ENCODE measurements around the gene STPG1.

The STPG1 gene

GRCh38 chr1:24349891-24350290 is 63.7 kb downstream of the STPG1 start (continued):
- no peak for TF ChIP-seq AEBP2 (tag by site-specific recombination; IDR thresholded peaks at IDR 0.05; ENCODE audit: borderline replicate concordance)
- no peak for TF ChIP-seq HOXC10 (CRISPR knock-in tag; IDR thresholded peaks at IDR 0.05)
- TF ChIP-seq ZNF792 (tag by site-specific recombination; IDR thresholded peaks at IDR 0.05): no peak
- no peak for TF ChIP-seq ZNF394 (tag by site-specific recombination; IDR thresholded peaks at IDR 0.05; ENCODE audit: borderline replicate concordance)
- no peak for TF ChIP-seq HOXD13 (CRISPR knock-in tag; IDR thresholded peaks at IDR 0.05; ENCODE audit: borderline replicate concordance)
- no peak for TF ChIP-seq ZNF514 (tag by site-specific recombination; IDR thresholded peaks at IDR 0.05)
- TF ChIP-seq PATZ1 (tag by site-specific recombination; IDR thresholded peaks at IDR 0.05): no peak
- TF ChIP-seq ZNF544 (tag by site-specific recombination; IDR thresholded peaks at IDR 0.05): no peak
- TF ChIP-seq KLF17 (tag by site-specific recombination; IDR thresholded peaks at IDR 0.05): no peak

GRCh38 chr1:24348196-24348595 is 65.4 kb downstream of the STPG1 start:
- ChIA-PET CTCF (interaction anchor here (0.9 to 1.4 kb wide), 2 partner anchors 43 to 146 kb away, joined by 3 to 8 read pairs; no protein-coding TSS in a partner anchor), POLR2A (interaction anchor here (0.7 to 1.1 kb wide), 2 partner anchors 10 to 26 kb away, joined by 3 read pairs; no protein-coding TSS in a partner anchor)
- no peaks in the 10 kb centered on the region for H3K9me3 ChIP-seq (ENCODE audit: control insufficient read depth, insufficient read depth, low read depth, low read length)
- H3K4me1 ChIP-seq (ENCODE audit: control insufficient read depth, insufficient read depth, low read length): peaks cover 10% of the 10 kb centered on the region
- no peak overlapping the region for H3K27ac ChIP-seq (ENCODE audit: extremely low read depth, low read depth, low read length)
- H3K4me3 ChIP-seq (ENCODE audit: low read depth, low read length): no peak overlapping the region
- H3K36me3 ChIP-seq (ENCODE audit: control insufficient read depth in 2 of 2, insufficient read depth in 1 of 2, low read length in 2 of 2): peaks cover 0 to 10% of the 10 kb centered on the region in 2 experiments; a peak in 1 of 3 replicates
- TF ChIP-seq ZNF626 (tag by site-specific recombination; IDR thresholded peaks at IDR 0.05): no peak
- no peak for TF ChIP-seq ZFHX2 (tag by site-specific recombination; conservative IDR thresholded peaks at IDR 0.05)
- TF ChIP-seq ZNF555 (tag by site-specific recombination; conservative IDR thresholded peaks at IDR 0.05): no peak
- no peak for TF ChIP-seq ZFP37 (tag by site-specific recombination; IDR thresholded peaks at IDR 0.05)
- TF ChIP-seq PRDM10 (tag by site-specific recombination; IDR thresholded peaks at IDR 0.05): no peak
- TF ChIP-seq ZNF785 (tag by site-specific recombination; IDR thresholded peaks at IDR 0.05): no peak
- TF ChIP-seq PRDM1 (tag by site-specific recombination; IDR thresholded peaks at IDR 0.05): no peak
- TF ChIP-seq TSHZ1 (tag by site-specific recombination; IDR thresholded peaks at IDR 0.05; ENCODE audit: borderline replicate concordance): no peak
- TF ChIP-seq SP3 (tag by site-specific recombination; IDR thresholded peaks at IDR 0.05): no peak
- TF ChIP-seq KLF16 (tag by site-specific recombination; IDR thresholded peaks at IDR 0.05): no peak
- TF ChIP-seq ZNF558 (tag by site-specific recombination; IDR thresholded peaks at IDR 0.05): no peak
- no peak for TF ChIP-seq ATF2 (tag by site-specific recombination; IDR thresholded peaks at IDR 0.05; ENCODE audit: low read depth)
- no peak for TF ChIP-seq BCL6B (tag by site-specific recombination; IDR thresholded peaks at IDR 0.05)

Measured in HEK293 (cell line).